ENCODE data around the gene NR6A1.

The NR6A1 gene

DNA sequence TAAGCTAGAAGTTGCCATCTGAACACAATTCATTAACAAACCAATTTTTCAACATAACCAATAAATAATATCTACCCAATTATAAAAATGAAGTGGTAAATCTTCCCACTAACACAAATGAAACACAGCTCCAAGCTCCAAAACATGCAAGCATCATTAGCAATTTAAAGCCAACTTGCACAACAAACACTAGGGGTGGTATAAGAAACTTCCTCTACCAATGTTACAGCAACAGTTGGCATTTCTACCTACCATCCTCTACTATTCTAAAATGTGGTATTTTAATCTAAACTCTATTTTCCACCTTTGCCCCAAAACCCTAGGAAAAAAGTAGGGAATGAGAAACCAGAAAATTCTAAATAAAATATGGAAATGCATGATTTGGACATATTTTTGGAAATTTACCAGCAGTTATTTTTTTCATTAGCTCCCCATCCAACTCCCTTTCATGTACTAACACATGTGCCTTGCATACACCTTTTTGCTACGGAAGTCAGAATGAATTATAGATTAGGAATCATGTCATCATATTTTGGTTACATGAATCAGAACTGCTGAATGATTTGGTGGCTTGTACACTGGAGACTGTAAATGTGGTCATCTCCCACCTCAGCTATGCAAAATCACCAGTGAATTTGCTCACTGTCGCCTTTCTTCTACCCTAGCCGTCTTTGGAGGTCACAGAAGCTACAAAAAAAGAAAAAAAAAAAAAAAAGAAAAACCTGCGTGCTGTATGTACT, 4.1 kb downstream of the NR6A1 start:
- Histone ChIP-seq H3K4me1 (peaks cover 9% of the 10 kb centered on the region), H3K36me3 (replicated peaks) (no peaks in the 10 kb centered on the region), H3K9me3 (no peaks in the 10 kb centered on the region), H3K27me3 (ENCODE audit: low read depth) (no peaks in the 10 kb centered on the region), H3K4me3 (no peak overlapping the region)
- no peak for DNase-seq (ENCODE audit: low spot score in 2 of 2)
- in situ Hi-C loops (cut with MboI; ENCODE audit: low sequenced_read_pairs): no loop called here

- peaks cover 9% of the 10 kb centered on the region for H3K4me1 ChIP-seq
- no peak overlapping the region for H3K4me3 ChIP-seq
- no peaks in the 10 kb centered on the region for H3K27me3 ChIP-seq (ENCODE audit: low read depth)
- no peak for DNase-seq (ENCODE audit: low spot score in 2 of 2)
- no peaks in the 10 kb centered on the region for H3K36me3 ChIP-seq (replicated peaks)
- H3K9me3 ChIP-seq: no peaks in the 10 kb centered on the region
- in situ Hi-C loops (cut with MboI; ENCODE audit: low sequenced_read_pairs): no loop called here
These were observed 4.8 kb downstream of the NR6A1 start for GRCh38 chr9:124766326-124766725.

DNA sequence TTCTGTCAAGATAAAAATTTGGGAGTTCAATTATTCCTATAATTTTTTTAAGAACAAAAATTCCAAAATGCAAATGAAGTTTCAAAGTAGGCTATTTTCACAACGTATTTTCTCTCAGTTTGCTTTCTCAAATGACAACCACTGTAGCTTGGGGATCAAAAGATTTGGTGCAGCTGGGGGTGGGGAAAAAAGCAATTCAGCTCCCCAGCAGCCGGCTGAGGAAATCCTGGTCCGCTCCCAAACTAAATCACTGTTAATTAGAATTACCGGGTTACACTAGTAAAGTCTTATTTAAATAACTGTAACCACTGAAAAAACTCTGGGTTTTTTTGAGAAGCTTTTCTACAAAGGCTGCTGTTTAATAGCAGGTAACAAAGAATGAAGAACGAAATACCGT, 5.7 kb downstream of the NR6A1 start:
- H3K4me1 ChIP-seq: peaks cover 9% of the 10 kb centered on the region
- H3K36me3 ChIP-seq (replicated peaks): no peaks in the 10 kb centered on the region
- H3K4me3 ChIP-seq: no peak overlapping the region
- DNase-seq (ENCODE audit: low spot score in 2 of 2): no peak
- no peaks in the 10 kb centered on the region for H3K9me3 ChIP-seq
- in situ Hi-C loops (cut with MboI; ENCODE audit: low sequenced_read_pairs): no loop called here
- H3K27me3 ChIP-seq (ENCODE audit: low read depth): no peaks in the 10 kb centered on the region

DNA sequence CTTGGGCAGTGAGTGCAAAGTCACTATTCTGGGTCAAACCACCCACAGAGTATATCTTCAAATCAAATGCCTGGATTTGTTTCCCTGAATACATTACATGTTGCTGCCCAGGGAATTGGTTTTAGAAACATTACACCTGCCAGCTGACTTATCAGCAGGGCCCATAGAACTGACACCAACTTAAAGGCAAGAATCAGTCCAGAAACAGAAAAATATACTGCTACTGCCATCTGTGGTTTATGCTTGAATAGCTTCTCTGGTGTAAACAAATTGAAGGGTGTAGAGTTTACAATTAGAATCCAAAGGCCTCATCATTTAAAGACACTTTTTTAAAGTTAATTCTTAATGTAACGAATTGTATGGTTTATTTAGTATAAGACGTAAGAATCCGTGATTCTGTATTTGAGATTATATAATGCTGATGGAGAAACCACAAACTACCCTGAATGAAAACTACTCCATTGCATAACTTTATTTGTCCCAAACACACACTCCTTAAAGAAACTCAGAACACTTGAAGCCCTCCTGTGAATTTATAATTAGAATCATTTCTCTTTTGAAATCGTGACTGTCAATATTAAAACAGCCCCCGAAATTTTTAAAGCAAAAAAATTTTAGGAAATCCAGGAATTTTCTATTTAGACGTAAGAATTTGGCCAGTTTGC, 6.2 kb downstream of the NR6A1 start:
- in situ Hi-C loops (cut with MboI; ENCODE audit: low sequenced_read_pairs): no loop called here
- peaks cover 9% of the 10 kb centered on the region for H3K4me1 ChIP-seq
- no peaks in the 10 kb centered on the region for H3K36me3 ChIP-seq (replicated peaks)
- no peak for DNase-seq (ENCODE audit: low spot score in 2 of 2)
- H3K9me3 ChIP-seq: no peaks in the 10 kb centered on the region
- H3K4me3 ChIP-seq: no peak overlapping the region
- H3K27me3 ChIP-seq (ENCODE audit: low read depth): no peaks in the 10 kb centered on the region

GRCh38 chr9:124762633-124763032, 8.5 kb downstream of the NR6A1 start:
- in situ Hi-C loops (cut with MboI; ENCODE audit: low sequenced_read_pairs): no loop called here
- Histone ChIP-seq H3K4me3 (no peak overlapping the region), H3K36me3 (replicated peaks) (no peaks in the 10 kb centered on the region), H3K4me1 (peaks cover 14% of the 10 kb centered on the region), H3K27me3 (ENCODE audit: low read depth) (no peaks in the 10 kb centered on the region), H3K9me3 (no peaks in the 10 kb centered on the region)
- DNase-seq (ENCODE audit: low spot score in 2 of 2): no peak

- no peaks in the 10 kb centered on the region for H3K9me3 ChIP-seq
- peaks cover 17% of the 10 kb centered on the region for H3K4me1 ChIP-seq
- DNase-seq (ENCODE audit: low spot score in 2 of 2): no peak
- H3K36me3 ChIP-seq (replicated peaks): no peaks in the 10 kb centered on the region
- in situ Hi-C loops (cut with MboI; ENCODE audit: low sequenced_read_pairs): no loop called here
- no peak overlapping the region for H3K4me3 ChIP-seq
- H3K27me3 ChIP-seq (ENCODE audit: low read depth): no peaks in the 10 kb centered on the region
These were observed 9.4 kb downstream of the NR6A1 start for GRCh38 chr9:124761710-124762109.

DNA sequence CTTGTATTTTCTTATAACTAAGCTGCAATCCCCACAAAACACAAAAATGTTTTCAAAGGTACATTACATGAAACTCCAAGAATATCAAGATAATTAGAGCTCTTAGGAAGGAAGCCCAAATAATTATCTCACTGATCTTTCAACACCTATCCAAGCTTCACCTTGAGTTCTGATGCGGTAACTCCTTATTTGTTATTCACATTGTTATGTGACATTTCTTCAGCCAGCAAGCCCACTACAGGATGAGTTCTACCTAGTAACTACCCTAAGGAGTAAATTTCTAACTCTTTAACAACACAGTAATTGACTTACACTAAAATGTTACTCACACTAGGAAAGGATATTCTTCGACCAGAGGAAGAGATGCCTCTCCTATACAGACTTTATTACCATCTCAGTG, 9.9 kb downstream of the NR6A1 start:
- H3K36me3 ChIP-seq (replicated peaks): no peaks in the 10 kb centered on the region
- peaks cover 22% of the 10 kb centered on the region for H3K4me1 ChIP-seq
- H3K4me3 ChIP-seq: no peak overlapping the region
- in situ Hi-C loops (cut with MboI; ENCODE audit: low sequenced_read_pairs): no loop called here
- DNase-seq (ENCODE audit: low spot score in 2 of 2): no peak
- no peaks in the 10 kb centered on the region for H3K27me3 ChIP-seq (ENCODE audit: low read depth)
- no peaks in the 10 kb centered on the region for H3K9me3 ChIP-seq

- H3K36me3 ChIP-seq (replicated peaks): no peaks in the 10 kb centered on the region
- no peak for DNase-seq (ENCODE audit: low spot score in 2 of 2)
- H3K4me1 ChIP-seq: peaks cover 27% of the 10 kb centered on the region
- H3K4me3 ChIP-seq: no peak overlapping the region
- in situ Hi-C loops (cut with MboI; ENCODE audit: low sequenced_read_pairs): no loop called here
- no peaks in the 10 kb centered on the region for H3K27me3 ChIP-seq (ENCODE audit: low read depth)
- H3K9me3 ChIP-seq: no peaks in the 10 kb centered on the region
These were observed 10.4 kb downstream of the NR6A1 start for GRCh38 chr9:124760719-124761118.

DNA sequence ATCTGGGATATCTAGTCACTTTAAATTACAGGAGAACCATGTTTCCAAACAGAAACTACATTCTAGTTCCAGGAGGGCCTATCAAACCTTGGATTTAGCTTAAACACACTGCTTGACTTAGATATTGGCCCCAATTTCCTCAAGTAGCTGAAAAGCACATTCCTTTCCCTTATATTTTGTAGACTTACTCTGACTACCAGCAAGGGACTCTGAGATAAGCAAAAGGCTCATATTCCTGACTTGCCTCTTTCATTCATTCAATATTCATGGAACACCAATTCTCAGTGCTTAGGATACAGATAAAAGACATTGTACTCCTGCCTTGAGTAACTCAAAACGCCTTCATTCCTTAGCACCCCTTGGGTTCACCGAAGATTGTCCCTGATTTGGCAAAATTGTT, 11.8 kb downstream of the NR6A1 start:
- H3K4me3 ChIP-seq: no peak overlapping the region
- H3K9me3 ChIP-seq: no peaks in the 10 kb centered on the region
- in situ Hi-C loops (cut with MboI; ENCODE audit: low sequenced_read_pairs): no loop called here
- no peaks in the 10 kb centered on the region for H3K27me3 ChIP-seq (ENCODE audit: low read depth)
- no peak for DNase-seq (ENCODE audit: low spot score in 2 of 2)
- H3K4me1 ChIP-seq: peaks cover 29% of the 10 kb centered on the region
- no peaks in the 10 kb centered on the region for H3K36me3 ChIP-seq (replicated peaks)

DNA sequence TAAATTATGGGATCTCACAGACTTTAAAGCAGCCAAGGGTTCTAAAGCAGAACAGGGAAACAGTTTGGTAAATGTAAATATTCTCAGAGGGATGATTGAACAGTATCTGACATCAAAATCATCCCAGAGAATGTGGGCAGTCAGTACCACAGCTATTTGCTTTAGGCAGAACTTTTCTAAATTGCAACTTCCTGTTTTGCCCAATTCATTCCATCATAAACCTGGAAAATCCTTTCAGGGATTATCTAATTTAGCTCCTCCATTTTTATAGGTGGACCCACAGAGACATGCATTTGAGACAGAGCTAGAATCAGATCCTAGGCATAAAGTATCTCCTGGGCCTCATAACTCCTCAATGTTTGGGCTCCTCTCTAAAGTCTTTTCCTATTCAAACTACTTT, 12.4 kb downstream of the NR6A1 start:
- no peaks in the 10 kb centered on the region for H3K36me3 ChIP-seq (replicated peaks)
- DNase-seq (ENCODE audit: low spot score in 2 of 2): no peak
- peaks cover 34% of the 10 kb centered on the region for H3K4me1 ChIP-seq
- no peaks in the 10 kb centered on the region for H3K9me3 ChIP-seq
- no peaks in the 10 kb centered on the region for H3K27me3 ChIP-seq (ENCODE audit: low read depth)
- no peak overlapping the region for H3K4me3 ChIP-seq
- in situ Hi-C loops (cut with MboI; ENCODE audit: low sequenced_read_pairs): no loop called here

DNA sequence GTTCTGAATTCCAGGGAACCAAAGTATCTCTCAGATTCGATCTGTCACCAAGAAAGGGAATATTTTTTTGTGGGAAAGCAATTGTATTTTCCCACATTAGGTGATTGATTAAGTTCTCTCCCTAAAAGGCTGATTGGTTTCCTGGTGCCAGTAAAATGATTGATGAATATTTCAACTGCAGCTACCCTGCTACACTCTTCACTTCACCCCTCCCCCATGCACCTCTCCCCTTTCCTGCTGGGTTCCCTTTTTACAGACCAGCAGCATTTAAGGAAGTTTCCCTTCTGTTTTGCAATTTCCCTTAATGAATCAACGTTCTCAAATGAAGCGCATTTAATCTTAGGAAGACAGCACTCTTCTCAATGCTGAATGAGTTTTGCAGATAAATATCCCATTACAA, 13.1 kb downstream of the NR6A1 start:
- Histone ChIP-seq H3K4me1 (peaks cover 41% of the 10 kb centered on the region), H3K27me3 (ENCODE audit: low read depth) (no peaks in the 10 kb centered on the region), H3K36me3 (replicated peaks) (no peaks in the 10 kb centered on the region), H3K9me3 (no peaks in the 10 kb centered on the region), H3K4me3 (no peak overlapping the region)
- DNase-seq (ENCODE audit: low spot score in 2 of 2): no peak
- in situ Hi-C loops (cut with MboI; ENCODE audit: low sequenced_read_pairs): no loop called here

DNA sequence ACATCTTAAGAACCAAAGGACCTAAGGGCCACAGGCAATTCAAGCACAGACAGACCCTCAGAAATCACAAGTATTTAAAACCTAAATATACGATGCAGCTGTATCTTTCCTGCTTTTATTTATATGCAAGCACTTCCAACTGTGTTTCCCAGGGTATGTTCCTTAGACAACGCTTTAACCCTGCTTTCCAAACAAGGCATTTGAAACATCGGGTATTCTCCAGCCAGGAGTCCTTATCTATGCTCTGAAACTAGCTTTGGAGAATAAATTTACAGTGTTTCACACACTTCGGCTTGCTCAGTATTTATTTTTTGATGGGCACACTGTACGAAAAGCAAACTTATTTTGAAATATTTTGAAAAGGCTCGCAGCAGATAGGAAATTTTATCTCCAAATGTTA, 13.5 kb downstream of the NR6A1 start:
- Histone ChIP-seq H3K36me3 (replicated peaks) (no peaks in the 10 kb centered on the region), H3K4me3 (no peak overlapping the region), H3K9me3 (no peaks in the 10 kb centered on the region), H3K27me3 (ENCODE audit: low read depth) (no peaks in the 10 kb centered on the region), H3K4me1 (peaks cover 45% of the 10 kb centered on the region)
- no peak for DNase-seq (ENCODE audit: low spot score in 2 of 2)
- in situ Hi-C loops (cut with MboI; ENCODE audit: low sequenced_read_pairs): no loop called here

GRCh38 chr9:124756011-124756410, 15.1 kb downstream of the NR6A1 start:
- peak in 1 of 2 experiments; percentile 50 for DNase-seq (ENCODE audit: low spot score in 2 of 2)
- in situ Hi-C loops (cut with MboI; ENCODE audit: low sequenced_read_pairs): no loop called here
- Histone ChIP-seq H3K4me1 (peaks cover 55% of the 10 kb centered on the region), H3K4me3 (no peak overlapping the region), H3K9me3 (no peaks in the 10 kb centered on the region), H3K36me3 (replicated peaks) (no peaks in the 10 kb centered on the region), H3K27me3 (ENCODE audit: low read depth) (no peaks in the 10 kb centered on the region)

- Histone ChIP-seq H3K36me3 (replicated peaks) (no peaks in the 10 kb centered on the region), H3K4me3 (no peak overlapping the region), H3K27me3 (ENCODE audit: low read depth) (no peaks in the 10 kb centered on the region), H3K4me1 (peaks cover 55% of the 10 kb centered on the region), H3K9me3 (no peaks in the 10 kb centered on the region)
- DNase-seq (ENCODE audit: low spot score in 2 of 2): no peak
- in situ Hi-C loops (cut with MboI; ENCODE audit: low sequenced_read_pairs): no loop called here
These were observed 16.1 kb downstream of the NR6A1 start for GRCh38 chr9:124755061-124755460.

All from HAP-1 (cell line).